GM19395 (cell line): ENCODE data around the gene STK39.

ENCODE experiments used
- ATAC-seq: cut with Tn5 transposase; IDR thresholded peaks from one replicate; pipeline ENCODE4 v1.9.1; 2021; ENCODE audit warnings: mild to moderate bottlenecking, moderate library complexity; ENCODE audit not compliant: unreplicated experiment

The STK39 gene

GRCh38 chr2:168165985-168166901, 81.2 kb downstream of the STK39 start:
- no peak for ATAC-seq

- no peak for ATAC-seq
Measured at GRCh38 chr2:168165397-168165796, 82.0 kb downstream of the STK39 start.

- no peak for ATAC-seq
Measured at GRCh38 chr2:168160897-168161296, 86.5 kb downstream of the STK39 start.

- no peak for ATAC-seq
Measured at GRCh38 chr2:168159754-168160585, 87.4 kb downstream of the STK39 start.

GRCh38 chr2:168158586-168158985, 88.8 kb downstream of the STK39 start:
- ATAC-seq = no peak

- no peak for ATAC-seq
Measured at GRCh38 chr2:168157926-168158325, 89.5 kb downstream of the STK39 start.

GRCh38 chr2:168157070-168157469, 90.3 kb downstream of the STK39 start:
- no peak for ATAC-seq

- ATAC-seq = no peak
Measured at GRCh38 chr2:168156661-168157060, 90.7 kb downstream of the STK39 start.

- ATAC-seq = no peak
Measured at GRCh38 chr2:168155680-168156079, 91.7 kb downstream of the STK39 start.

GRCh38 chr2:168155046-168155445, 92.3 kb downstream of the STK39 start:
- no peak for ATAC-seq

- no peak for ATAC-seq
Measured at GRCh38 chr2:168152902-168153530, 94.4 kb downstream of the STK39 start.

- no peak for ATAC-seq
Measured at GRCh38 chr2:168149986-168150385, 97.4 kb downstream of the STK39 start.

- no peak for ATAC-seq
Measured at GRCh38 chr2:168149150-168149974, 98.0 kb downstream of the STK39 start.

GRCh38 chr2:168147830-168148794, 99.3 kb downstream of the STK39 start:
- no peak for ATAC-seq

GRCh38 chr2:168146892-168147810, 100.2 kb downstream of the STK39 start:
- ATAC-seq = no peak

GRCh38 chr2:168145426-168146310, 101.7 kb downstream of the STK39 start:
- no peak for ATAC-seq

GRCh38 chr2:168145011-168145410, 102.4 kb downstream of the STK39 start:
- ATAC-seq = no peak
